ENCODE data around the gene CCDC158.
"Not testable (repeated sequence)": the region's sequence is repeated elsewhere in the genome, so short reads cannot be mapped to it uniquely, and the experiment has no call there.

CCDC158 gene

DNA sequence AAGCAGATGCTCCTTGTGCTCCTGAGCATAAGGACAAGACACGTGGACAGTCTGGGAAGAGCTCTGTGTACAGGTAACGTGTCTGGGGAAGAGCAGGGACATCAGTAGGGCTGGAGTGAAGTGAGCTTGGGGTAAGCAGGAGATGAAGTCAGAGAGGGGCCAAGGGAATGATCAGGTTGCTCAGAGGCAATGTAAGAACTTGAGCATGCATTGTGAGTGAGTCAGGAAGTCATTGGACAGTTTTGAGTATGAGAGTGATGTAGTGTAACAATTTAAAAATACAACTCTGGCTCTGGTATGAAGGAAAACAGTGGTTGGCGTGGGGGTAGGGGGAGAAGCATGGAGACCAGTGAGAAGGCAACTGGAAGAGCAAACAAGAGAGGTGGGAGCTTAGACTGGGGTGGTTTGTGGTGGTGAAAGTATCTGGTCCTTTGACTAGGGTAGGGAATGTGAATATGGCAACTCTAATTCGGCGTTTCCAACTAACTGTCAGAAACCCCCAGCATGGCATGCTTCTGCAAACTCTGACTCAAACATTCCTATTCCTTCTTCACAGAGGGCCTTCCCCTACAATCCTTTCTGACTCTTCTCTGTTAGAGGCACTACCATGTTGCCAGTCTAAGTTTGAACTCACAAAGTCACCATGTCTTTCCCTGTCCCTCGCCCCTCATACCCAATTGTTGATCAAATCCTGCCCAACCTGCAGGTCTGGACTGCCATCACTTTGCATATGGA lies 57.2 kb downstream of the CCDC158 start:
- Histone ChIP-seq H3F3A (ENCODE audit: insufficient read depth) (no peaks in the 10 kb centered on the region), H3K9ac (ENCODE audit: low read length) (no peak overlapping the region), H2AFZ (ENCODE audit: low read depth, low read length, severe bottlenecking) (no peak overlapping the region), H3K9me2 (replicated peaks; ENCODE audit: insufficient read depth, low read length) (no peaks in the 10 kb centered on the region), H3K4me2 (ENCODE audit: low read depth, low read length, poor library complexity, severe bottlenecking) (no peak overlapping the region), H3K27me3 (ENCODE audit: low read length) (no peaks in the 10 kb centered on the region), H3K79me2 (ENCODE audit: insufficient read depth, low read length) (no peaks in the 10 kb centered on the region), H3K4me3 (ENCODE audit: insufficient read depth, low read length, poor library complexity, severe bottlenecking) (no peak overlapping the region), H4K20me1 (ENCODE audit: low read depth, low read length) (no peaks in the 10 kb centered on the region), H3K9me3 (ENCODE audit: insufficient read depth, low read length) (no peaks in the 10 kb centered on the region), H3K36me3 (ENCODE audit: low read length) (no peaks in the 10 kb centered on the region), H3K27ac (ENCODE audit: low read depth, low read length) (no peak overlapping the region)
- TF ChIP-seq, protein P1, sequence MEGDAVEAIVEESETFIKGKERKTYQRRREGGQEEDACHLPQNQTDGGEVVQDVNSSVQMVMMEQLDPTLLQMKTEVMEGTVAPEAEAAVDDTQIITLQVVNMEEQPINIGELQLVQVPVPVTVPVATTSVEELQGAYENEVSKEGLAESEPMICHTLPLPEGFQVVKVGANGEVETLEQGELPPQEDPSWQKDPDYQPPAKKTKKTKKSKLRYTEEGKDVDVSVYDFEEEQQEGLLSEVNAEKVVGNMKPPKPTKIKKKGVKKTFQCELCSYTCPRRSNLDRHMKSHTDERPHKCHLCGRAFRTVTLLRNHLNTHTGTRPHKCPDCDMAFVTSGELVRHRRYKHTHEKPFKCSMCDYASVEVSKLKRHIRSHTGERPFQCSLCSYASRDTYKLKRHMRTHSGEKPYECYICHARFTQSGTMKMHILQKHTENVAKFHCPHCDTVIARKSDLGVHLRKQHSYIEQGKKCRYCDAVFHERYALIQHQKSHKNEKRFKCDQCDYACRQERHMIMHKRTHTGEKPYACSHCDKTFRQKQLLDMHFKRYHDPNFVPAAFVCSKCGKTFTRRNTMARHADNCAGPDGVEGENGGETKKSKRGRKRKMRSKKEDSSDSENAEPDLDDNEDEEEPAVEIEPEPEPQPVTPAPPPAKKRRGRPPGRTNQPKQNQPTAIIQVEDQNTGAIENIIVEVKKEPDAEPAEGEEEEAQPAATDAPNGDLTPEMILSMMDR (IDR thresholded peaks at IDR 0.05; ENCODE audit: insufficient read depth, low read length, poor library complexity, severe bottlenecking) = no peak
- no peak for TF ChIP-seq EZH2phosphoT487 (conservative IDR thresholded peaks at IDR 0.05; ENCODE audit: low read length)

DNA sequence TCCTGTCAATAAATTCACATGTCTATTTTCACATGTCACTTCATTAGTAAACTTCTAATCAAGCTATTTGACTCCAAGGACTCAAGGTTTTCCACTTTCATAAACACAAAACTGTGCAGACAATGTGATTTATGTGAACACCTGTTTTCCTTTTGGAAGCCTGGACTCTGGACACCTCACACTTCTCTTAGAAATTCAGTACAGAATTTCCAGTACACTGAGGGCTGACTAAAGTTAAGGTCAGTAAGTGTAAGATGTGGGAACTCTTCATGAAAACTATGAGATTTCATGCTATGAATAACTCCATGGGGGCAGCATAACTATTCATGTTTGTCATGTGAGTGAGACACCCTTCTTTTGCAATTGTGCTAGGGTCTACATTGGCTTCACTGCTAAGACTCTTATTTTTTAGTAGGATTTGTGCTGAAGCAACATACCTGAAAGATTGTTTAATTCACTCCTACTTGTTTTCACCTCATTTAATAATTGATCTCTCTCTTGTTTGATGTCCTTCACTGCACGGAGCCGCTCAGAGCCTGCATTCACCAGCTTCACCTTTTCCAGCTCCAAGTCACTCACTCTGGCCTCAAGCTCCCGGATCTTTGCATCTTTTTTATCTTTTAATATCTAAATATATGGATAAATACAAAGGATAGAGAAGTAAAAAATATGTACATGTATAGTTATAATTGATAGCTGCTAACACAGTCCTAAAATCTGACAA lies 59.1 kb downstream of the CCDC158 start:
- no peaks in the 10 kb centered on the region for H3F3A ChIP-seq (ENCODE audit: insufficient read depth)
- H3K9me3 ChIP-seq (ENCODE audit: insufficient read depth, low read length) = no peaks in the 10 kb centered on the region
- H2AFZ ChIP-seq (ENCODE audit: low read depth, low read length, severe bottlenecking) = no peak overlapping the region
- no peaks in the 10 kb centered on the region for H3K79me2 ChIP-seq (ENCODE audit: insufficient read depth, low read length)
- H3K36me3 ChIP-seq (ENCODE audit: low read length) = no peaks in the 10 kb centered on the region
- no peaks in the 10 kb centered on the region for H3K27me3 ChIP-seq (ENCODE audit: low read length)
- no peak overlapping the region for H3K27ac ChIP-seq (ENCODE audit: low read depth, low read length)
- no peaks in the 10 kb centered on the region for H4K20me1 ChIP-seq (ENCODE audit: low read depth, low read length)
- H3K9me2 ChIP-seq (replicated peaks; ENCODE audit: insufficient read depth, low read length) = no peaks in the 10 kb centered on the region
- H3K4me2 ChIP-seq (ENCODE audit: low read depth, low read length, poor library complexity, severe bottlenecking) = no peak overlapping the region
- no peak overlapping the region for H3K4me3 ChIP-seq (ENCODE audit: insufficient read depth, low read length, poor library complexity, severe bottlenecking)
- TF ChIP-seq EZH2phosphoT487 (conservative IDR thresholded peaks at IDR 0.05; ENCODE audit: low read length) = no peak
- TF ChIP-seq, protein P1 (IDR thresholded peaks at IDR 0.05; ENCODE audit: insufficient read depth, low read length, poor library complexity, severe bottlenecking) = no peak
- H3K9ac ChIP-seq (ENCODE audit: low read length) = no peak overlapping the region

DNA sequence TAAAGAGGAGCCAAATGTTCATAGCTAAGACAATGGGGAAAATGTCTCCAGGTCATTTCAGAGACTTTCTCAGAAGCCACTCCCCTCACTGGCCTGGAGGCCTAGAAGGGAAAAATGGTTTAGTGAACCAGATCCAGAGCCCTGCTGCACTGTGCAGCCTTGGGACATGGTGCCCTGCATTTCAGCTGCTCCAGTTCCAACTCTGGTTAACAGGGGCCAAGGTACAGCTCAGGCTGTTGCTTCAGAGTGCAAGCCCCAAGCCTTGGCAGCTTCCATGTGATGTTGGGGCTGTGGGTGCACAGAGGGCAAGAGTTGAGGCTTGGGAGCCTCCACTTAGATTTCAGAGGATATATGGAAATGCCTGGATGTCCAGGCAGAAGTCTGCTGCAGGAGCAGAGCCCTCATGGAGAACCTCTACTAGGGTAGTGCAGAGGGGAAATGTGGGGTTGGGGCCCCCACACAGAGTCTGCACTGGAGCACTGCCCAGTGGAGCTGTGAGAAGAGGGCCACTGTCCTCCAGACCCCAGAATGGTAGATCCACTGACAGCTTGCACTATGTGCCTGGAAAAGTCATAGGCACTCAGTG lies 61.0 kb downstream of the CCDC158 start:
- H2AFZ ChIP-seq (ENCODE audit: low read depth, low read length, severe bottlenecking); H3K36me3 ChIP-seq (ENCODE audit: low read length); H3K27me3 ChIP-seq (ENCODE audit: low read length); H3K9me2 ChIP-seq (replicated peaks; ENCODE audit: insufficient read depth, low read length); H3K4me2 ChIP-seq (ENCODE audit: low read depth, low read length, poor library complexity, severe bottlenecking); H3K27ac ChIP-seq (ENCODE audit: low read depth, low read length); H3K4me3 ChIP-seq (ENCODE audit: insufficient read depth, low read length, poor library complexity, severe bottlenecking); H3F3A ChIP-seq (ENCODE audit: insufficient read depth); H3K9me3 ChIP-seq (ENCODE audit: insufficient read depth, low read length); H4K20me1 ChIP-seq (ENCODE audit: low read depth, low read length); H3K79me2 ChIP-seq (ENCODE audit: insufficient read depth, low read length); H3K9ac ChIP-seq (ENCODE audit: low read length): not testable (repeated sequence)

DNA sequence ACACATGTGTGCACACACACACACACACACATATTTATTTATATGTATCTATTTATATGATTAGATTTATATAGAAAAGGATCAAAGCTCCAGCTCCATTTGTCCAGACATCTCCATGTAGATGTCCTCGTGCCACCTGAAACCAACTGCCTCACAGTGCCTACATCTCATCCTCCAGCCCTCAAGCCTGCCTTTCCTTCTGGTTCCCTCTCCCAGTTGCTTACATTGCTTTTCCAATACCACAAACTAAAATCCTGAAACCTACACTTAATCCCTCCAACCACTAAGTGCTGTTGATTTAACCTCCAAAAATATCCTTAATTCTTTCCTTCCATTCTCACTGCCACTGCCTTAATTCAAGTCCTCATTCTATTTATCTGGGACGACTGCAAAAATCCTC lies 63.0 kb downstream of the CCDC158 start:
- Histone ChIP-seq H3K4me3 (ENCODE audit: insufficient read depth, low read length, poor library complexity, severe bottlenecking) (no peak overlapping the region), H2AFZ (ENCODE audit: low read depth, low read length, severe bottlenecking) (no peak overlapping the region), H3K79me2 (ENCODE audit: insufficient read depth, low read length) (no peaks in the 10 kb centered on the region), H3K36me3 (ENCODE audit: low read length) (no peaks in the 10 kb centered on the region), H3K9me2 (replicated peaks; ENCODE audit: insufficient read depth, low read length) (no peaks in the 10 kb centered on the region), H3K9ac (ENCODE audit: low read length) (no peak overlapping the region), H3K4me2 (ENCODE audit: low read depth, low read length, poor library complexity, severe bottlenecking) (no peak overlapping the region), H3F3A (ENCODE audit: insufficient read depth) (no peaks in the 10 kb centered on the region), H3K9me3 (ENCODE audit: insufficient read depth, low read length) (no peaks in the 10 kb centered on the region), H3K27ac (ENCODE audit: low read depth, low read length) (no peak overlapping the region), H3K27me3 (ENCODE audit: low read length) (no peaks in the 10 kb centered on the region), H4K20me1 (ENCODE audit: low read depth, low read length) (no peaks in the 10 kb centered on the region)
- TF ChIP-seq, protein P1 (IDR thresholded peaks at IDR 0.05; ENCODE audit: insufficient read depth, low read length, poor library complexity, severe bottlenecking) = no peak
- no peak for TF ChIP-seq EZH2phosphoT487 (conservative IDR thresholded peaks at IDR 0.05; ENCODE audit: low read length)
